Mucosa of rectum (tissue), 2 donors: Measurements from ENCODE around the gene KIF5A.

Experiments used
- H3K27ac ChIP-seq, 2 donors: one replicate each; pipeline ENCODE4 v1.7.0; 2013; ENCODE audit warnings: inconsistent platforms in 2 of 2, low read depth in 2 of 2, low read length in 2 of 2
- H3K27me3 ChIP-seq, 2 donors: one replicate each; pipeline ENCODE4 v1.7.0; 2013; ENCODE audit warnings: low read length in 2 of 2; ENCODE audit not compliant: control insufficient read depth in 2 of 2, insufficient read depth in 2 of 2
- H3K36me3 ChIP-seq, 2 donors: one replicate each; pipeline ENCODE4 v1.7.0; 2013; ENCODE audit warnings: low read length in 2 of 2; ENCODE audit not compliant: control insufficient read depth in 2 of 2, insufficient read depth in 2 of 2
- H3K4me1 ChIP-seq, 2 donors: one replicate each; pipeline ENCODE4 v1.7.0; 2013; ENCODE audit warnings: low read length in 2 of 2, mild to moderate bottlenecking in 1 of 2; ENCODE audit not compliant: control insufficient read depth in 2 of 2, insufficient read depth in 2 of 2
- H3K4me3 ChIP-seq, 2 donors: one replicate each; pipeline ENCODE4 v1.7.0; 2013; ENCODE audit warnings: low read length in 2 of 2
- H3K9ac ChIP-seq, 2 donors: one replicate each; pipeline ENCODE4 v1.7.0; 2013; ENCODE audit warnings: low read length in 2 of 2, low read depth in 1 of 2, mild to moderate bottlenecking in 1 of 2
- H3K9me3 ChIP-seq, 2 donors: one replicate each; pipeline ENCODE4 v1.7.0; 2013; ENCODE audit warnings: low read length in 2 of 2; ENCODE audit not compliant: control insufficient read depth in 2 of 2
- donor health status: healthy.
- donor health status: Normal muscosa, but diverticular disease.

KIF5A gene

DNA sequence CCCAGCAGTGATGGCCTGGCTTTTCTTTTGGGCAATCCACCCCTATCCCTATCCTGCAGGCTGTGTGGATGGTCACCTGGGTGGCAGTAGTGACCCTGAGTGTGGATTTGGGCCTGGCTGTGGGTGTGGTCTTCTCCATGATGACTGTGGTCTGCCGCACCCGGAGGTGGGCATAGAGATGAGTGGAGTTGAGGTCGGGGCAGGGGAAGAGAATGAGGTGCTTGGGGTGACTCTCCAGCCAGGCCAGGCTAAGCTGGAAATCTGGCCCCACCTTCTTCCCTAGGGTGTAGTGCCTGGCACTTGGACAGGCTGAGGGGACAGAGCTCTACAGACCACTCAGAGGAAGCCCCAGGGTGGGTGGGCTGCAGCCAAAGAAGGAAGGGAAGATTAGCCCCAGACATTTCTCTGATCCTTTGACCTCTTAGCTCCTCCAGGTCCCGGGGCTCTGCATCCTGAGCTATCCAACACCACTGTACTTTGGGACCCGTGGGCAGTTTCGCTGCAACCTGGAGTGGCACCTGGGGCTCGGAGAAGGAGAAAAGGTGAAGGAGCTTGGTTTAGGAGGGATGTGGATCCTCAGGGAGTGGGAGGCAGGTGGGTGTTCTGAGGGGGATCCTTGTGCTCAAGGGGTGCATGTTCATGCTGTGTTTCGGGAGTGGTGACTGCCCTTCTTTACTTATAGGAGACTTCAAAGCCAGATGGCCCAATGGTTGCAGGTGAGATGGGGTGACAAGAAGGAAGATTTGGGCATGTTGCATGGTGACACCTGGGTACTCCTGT lies 74.8 kb downstream of the KIF5A start:
- Histone ChIP-seq H3K36me3 (no peaks in the 10 kb centered on the region), H3K4me3 (no peak overlapping the region), H3K9ac (no peak overlapping the region), H3K4me1 (peaks cover 11 to 14% of the 10 kb centered on the region in 2 donors), H3K9me3 (no peaks in the 10 kb centered on the region), H3K27me3 (peaks cover 74 to 80% of the 10 kb centered on the region in 2 donors), H3K27ac (no peak overlapping the region)

DNA sequence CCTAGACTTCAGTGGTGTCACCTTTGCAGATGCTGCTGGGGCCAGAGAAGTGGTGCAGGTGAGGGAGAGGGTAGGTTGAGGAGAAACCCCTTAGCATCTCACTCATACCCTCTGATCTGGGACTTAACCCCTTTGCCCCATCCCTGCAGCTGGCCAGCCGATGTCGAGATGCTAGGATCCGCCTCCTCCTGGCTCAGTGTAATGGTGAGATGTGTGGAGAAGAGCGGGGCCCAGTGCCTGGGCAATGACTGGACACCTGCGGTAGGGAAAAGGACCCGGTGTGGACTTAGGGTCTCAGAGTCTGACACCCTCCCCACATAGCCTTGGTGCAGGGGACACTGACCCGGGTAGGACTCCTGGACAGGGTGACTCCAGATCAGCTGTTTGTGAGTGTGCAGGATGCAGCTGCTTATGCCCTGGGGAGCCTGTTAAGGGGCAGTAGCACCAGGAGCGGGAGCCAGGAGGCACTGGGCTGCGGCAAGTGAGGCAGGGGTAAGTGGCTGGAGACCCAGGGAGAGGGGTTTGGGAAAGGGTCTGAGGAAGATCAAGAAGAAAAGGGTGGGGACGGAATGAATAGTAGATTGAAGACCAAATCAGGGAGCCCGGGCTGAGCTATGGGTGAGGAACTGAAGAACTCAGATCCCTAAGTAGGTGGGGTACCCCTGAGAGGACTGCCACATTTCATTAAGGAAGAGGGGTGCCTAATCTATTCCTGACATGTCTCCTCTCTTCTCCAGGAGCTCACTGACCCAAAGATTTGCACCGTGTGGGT lies 75.6 kb downstream of the KIF5A start:
- H3K9ac ChIP-seq, result no peak overlapping the region
- H3K4me3 ChIP-seq, result no peak overlapping the region
- no peak overlapping the region for H3K27ac ChIP-seq
- H3K9me3 ChIP-seq, result no peaks in the 10 kb centered on the region
- no peaks in the 10 kb centered on the region for H3K36me3 ChIP-seq
- peaks cover 11 to 12% of the 10 kb centered on the region in 2 donors for H3K4me1 ChIP-seq
- peaks cover 71 to 72% of the 10 kb centered on the region in 2 donors for H3K27me3 ChIP-seq

DNA sequence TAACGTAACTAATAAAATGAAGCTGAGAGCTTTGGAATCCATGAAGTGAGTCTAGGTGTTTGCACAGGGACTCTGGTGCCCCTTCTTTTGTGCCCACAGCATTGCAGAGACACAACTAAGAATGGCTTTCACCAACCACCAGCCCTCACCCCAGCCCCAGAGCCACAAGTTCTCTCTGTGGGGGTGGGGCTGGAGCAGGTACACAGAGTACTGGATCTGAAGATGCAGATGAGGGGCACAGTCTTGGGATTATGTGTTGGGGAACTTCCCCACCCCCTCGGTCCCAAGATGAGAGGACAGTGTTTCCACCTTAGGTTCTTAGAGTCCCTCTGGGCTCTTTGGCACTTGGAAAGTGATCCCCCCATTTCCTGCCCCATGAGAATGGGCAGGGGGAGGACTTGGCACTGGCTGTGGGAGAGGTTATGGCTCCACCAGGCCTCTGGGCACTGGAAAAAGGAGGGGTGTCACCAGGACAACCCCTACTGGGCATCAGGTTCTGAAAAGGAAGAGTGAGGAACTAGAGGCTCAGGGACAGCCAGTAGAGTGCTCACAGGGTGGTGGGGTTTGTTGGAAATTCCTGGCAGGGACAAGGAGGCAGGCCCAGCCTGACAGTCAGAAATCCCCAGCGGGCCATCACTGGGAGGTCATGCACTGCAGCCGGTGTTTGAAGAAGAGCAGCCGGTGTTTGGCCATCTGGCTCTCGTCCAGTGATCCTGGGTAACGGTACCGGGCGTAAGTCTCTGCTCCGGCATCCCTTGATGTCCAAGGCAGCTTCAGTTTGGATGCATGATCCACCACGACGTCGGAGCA lies 76.5 kb downstream of the KIF5A start:
- Histone ChIP-seq H3K36me3 (no peaks in the 10 kb centered on the region), H3K9me3 (no peaks in the 10 kb centered on the region), H3K4me1 (peaks cover 6% of the 10 kb centered on the region in 2 donors), H3K27me3 (peaks cover 70 to 71% of the 10 kb centered on the region in 2 donors), H3K9ac (no peak overlapping the region), H3K4me3 (no peak overlapping the region), H3K27ac (no peak overlapping the region)

DNA sequence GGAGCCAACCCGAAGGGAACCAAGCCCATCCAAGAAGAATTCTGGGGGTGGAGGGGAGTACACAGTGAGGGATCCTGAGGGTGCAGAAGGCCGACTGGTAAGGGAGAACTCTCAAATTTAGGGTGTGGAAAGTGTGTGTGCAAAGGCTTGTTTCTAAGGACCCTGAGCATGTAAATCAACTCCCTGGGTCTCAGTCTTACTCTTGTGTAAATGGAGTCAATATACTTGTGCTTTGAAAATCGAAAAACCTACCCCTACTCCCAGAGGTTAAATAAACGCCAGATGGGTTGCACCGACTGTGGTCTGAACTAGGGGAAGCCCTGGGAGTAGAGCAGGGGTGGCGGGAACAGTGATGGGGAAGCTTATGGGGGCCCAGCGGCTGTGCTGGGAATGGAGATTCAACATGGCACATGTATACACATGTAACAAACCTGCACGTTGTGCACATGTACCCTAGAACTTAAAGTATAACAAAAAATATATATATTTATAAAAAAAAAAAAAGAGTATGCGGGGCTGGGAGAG lies 77.1 kb downstream of the KIF5A start:
- H3K27ac ChIP-seq, result no peak overlapping the region
- H3K9me3 ChIP-seq, result no peaks in the 10 kb centered on the region
- peaks cover 69 to 71% of the 10 kb centered on the region in 2 donors for H3K27me3 ChIP-seq
- H3K9ac ChIP-seq, result no peak overlapping the region
- H3K4me3 ChIP-seq, result no peak overlapping the region
- H3K36me3 ChIP-seq, result no peaks in the 10 kb centered on the region
- H3K4me1 ChIP-seq, result no peaks in the 10 kb centered on the region

DNA sequence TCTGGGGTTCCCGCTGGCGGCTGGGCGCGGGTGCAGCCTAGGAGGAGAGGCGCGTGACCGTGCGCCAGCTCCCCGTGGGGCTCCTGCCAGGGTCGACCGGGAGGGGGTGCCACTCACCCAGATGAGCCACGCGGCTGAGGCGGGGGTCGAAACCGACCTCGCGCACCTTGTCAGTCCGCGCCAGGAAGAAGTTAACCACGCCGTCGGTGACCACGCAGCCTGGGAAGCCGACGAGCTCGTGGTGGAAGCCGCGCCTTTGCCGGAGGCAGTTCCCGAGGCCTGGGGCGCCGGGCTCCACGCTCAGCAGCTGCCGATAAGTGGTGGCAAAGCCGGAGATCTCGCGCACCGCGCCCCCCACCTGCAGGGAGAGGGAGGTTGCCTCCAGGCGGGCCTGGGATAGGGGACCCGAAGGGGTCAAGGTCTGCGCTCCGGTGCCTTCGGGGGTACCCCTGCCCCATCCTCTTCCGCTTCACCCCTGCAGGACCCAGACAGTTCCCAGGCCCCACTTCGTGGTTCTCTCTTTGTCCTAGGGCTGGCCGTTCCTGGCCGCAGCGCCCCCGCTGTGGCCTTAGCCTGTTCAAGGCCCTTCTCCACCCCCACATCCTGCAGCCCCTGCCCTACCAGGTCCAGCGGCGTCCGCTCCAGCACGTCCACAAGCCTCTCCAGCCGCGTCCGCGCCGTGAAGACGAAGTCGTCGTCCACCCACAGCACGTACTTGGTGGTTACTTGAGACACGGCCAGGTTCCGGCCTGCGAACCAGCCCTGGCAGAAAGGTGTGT lies 77.8 kb downstream of the KIF5A start:
- Histone ChIP-seq H3K27me3 (peaks cover 64 to 69% of the 10 kb centered on the region in 2 donors), H3K4me3 (no peak overlapping the region), H3K9me3 (no peaks in the 10 kb centered on the region), H3K36me3 (no peaks in the 10 kb centered on the region), H3K9ac (no peak overlapping the region), H3K4me1 (peaks cover 0 to 2% of the 10 kb centered on the region in 2 donors), H3K27ac (no peak overlapping the region)

DNA sequence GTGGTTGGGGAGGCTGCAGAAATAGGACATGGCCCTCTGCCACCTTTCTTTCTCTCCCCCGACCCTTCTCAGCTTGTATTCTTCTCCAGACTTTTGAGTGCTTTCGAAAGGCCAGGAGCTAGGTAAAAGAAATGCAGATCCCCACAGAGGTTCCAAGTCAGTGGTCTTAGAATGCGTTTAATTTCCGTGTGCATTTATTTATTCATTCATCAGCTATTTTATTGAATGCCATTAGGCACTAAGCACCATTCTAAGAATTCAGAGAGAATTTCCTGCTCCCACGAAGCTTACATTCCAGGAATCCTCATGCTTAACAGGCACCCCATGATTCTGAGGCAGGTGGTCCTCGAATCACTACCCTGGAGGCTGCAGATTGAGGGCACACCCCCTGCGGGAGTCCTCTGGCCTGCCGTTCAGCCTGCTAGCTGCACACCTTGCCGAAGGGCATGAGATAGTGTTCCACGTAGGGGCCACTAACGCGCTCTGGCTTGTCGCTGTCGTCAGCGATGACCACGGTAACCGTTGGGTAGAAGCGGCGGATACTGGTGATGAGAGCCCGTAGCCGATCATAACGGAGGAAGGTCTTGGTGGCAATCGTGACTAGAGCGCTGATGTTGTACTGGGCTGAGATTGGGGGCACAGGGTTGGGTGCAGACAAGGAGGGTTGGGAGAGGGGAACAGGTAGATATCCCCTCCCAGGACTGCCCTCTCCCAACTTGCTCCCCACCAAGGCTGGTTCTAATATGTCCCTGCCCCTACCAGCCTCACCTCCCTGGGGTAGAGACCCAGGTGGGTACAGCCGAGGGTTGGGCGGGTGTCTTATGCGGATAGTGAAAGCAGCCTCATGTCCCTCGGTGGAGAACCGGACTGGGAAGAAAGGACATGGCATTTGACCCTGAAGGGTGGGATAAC lies 78.7 kb downstream of the KIF5A start:
- no peak overlapping the region for H3K9ac ChIP-seq
- H3K9me3 ChIP-seq, result no peaks in the 10 kb centered on the region
- H3K4me3 ChIP-seq, result no peak overlapping the region
- H3K36me3 ChIP-seq, result no peaks in the 10 kb centered on the region
- peaks cover 60 to 64% of the 10 kb centered on the region in 2 donors for H3K27me3 ChIP-seq
- H3K27ac ChIP-seq, result no peak overlapping the region
- peaks cover 0 to 2% of the 10 kb centered on the region in 2 donors for H3K4me1 ChIP-seq

DNA sequence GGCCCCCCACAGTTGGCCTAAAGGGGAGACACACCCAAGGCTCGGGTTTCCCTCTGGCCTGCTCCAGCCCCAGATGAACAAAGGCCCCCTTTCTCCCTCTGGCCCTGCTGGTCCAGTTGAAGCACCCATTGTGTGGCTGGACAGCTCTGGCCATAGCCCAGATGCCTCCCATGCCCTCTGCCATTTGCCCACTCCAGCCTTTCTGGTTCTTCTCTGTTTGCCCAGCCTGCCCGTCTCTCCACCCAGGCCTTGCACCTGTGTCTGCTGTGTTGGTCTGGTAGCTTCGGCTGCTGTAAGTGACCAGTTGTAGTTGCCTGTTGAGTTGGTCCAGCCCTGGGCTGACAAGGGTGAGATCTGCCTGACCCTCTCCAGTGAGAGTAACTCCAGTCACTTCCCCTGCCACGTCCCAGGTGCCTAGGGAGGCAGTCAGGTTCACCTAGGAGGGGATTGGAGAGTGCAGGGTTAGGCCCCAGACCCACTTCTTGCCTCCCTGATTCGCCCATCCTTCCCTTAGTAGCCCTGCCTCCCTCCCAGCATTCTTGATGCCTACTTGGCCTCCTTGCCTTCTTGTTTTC lies 80.1 kb downstream of the KIF5A start:
- no peak overlapping the region for H3K4me3 ChIP-seq

DNA sequence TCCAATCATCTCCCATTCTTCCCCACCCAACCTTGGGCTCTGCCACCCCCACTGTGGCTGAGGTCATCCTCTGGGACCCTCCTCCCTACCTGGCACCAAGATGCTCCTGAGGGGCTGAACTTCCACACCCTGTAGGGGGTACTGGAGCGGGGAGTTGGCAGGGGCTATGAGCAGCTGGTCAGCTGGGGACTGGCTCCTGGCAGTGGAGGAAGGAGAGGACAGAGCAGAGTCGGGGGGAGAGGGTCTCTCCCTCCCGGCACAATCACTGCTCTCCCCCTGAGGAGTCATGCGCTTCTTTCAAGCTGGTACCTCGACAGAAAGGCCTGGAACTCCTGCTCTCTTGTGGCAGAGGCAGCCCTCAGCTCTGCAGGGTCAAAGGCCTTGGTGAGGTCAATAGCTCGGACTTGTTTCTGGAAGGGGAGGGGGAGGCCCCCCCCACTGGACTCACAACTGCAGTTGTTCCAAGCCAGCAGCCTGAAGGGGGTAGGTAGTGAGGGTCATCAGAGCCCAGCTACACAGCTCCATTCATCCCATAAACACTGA lies 81.1 kb downstream of the KIF5A start:
- H3K9me3 ChIP-seq, result no peaks in the 10 kb centered on the region
- H3K9ac ChIP-seq, result no peak overlapping the region
- H3K36me3 ChIP-seq, result no peaks in the 10 kb centered on the region
- peaks cover 0 to 2% of the 10 kb centered on the region in 2 donors for H3K4me1 ChIP-seq
- H3K27ac ChIP-seq, result no peak overlapping the region
- no peak overlapping the region for H3K4me3 ChIP-seq
- peaks cover 42 to 43% of the 10 kb centered on the region in 2 donors for H3K27me3 ChIP-seq

More for the DNA sequence above, 80.1 kb downstream of the KIF5A start:
- H3K9ac ChIP-seq, result no peak overlapping the region
- H3K27me3 ChIP-seq, result peaks cover 49 to 52% of the 10 kb centered on the region in 2 donors
- no peaks in the 10 kb centered on the region for H3K36me3 ChIP-seq
- H3K4me1 ChIP-seq, result peaks cover 0 to 2% of the 10 kb centered on the region in 2 donors
- H3K27ac ChIP-seq, result no peak overlapping the region
- H3K9me3 ChIP-seq, result no peaks in the 10 kb centered on the region
